GM18861 (cell line): Measurements from ENCODE around the gene TNIP3.

ENCODE experiments used
- ATAC-seq: cut with Tn5 transposase; IDR thresholded peaks from one replicate; pipeline ENCODE4 v1.9.1; 2021; ENCODE audit not compliant: unreplicated experiment

Gene TNIP3

DNA sequence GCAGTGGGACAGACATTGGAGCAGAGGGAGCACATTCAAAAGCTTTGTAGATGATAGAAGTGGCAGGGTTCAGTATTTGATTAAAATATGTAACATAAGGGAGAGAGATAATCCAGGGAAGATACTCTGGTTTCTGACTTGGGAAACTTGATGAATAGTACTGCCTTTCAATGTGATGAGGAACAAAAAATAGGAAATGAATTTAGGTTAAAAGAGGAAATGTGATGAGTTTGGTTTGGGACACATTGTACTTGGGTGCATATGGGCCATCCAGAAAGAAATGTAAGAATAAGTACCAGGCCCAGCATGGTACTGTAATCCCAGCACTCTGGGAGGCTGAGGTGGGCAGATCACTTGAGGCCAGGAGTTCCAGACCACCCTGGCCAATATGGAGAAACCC lies 70.9 kb downstream of the TNIP3 start:
- no peak for ATAC-seq

DNA sequence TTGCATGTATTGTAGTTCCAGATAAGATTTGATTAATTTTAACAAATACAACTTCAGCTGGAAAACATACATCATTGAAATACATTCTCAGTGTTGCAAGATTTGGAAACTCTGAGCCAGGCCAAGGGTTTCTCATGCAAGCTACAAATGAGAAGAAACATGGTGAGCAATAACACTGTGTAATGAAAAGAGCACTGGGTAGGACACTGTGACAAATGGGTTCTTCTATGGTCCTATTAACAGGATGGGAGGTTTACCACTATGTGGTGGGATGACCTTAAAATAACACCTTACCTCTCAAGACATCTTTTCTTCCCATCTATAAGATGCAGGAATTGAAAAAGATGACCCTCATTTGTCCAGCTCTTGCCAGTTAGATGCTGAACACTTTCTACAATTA lies 72.2 kb downstream of the TNIP3 start:
- no peak for ATAC-seq

DNA sequence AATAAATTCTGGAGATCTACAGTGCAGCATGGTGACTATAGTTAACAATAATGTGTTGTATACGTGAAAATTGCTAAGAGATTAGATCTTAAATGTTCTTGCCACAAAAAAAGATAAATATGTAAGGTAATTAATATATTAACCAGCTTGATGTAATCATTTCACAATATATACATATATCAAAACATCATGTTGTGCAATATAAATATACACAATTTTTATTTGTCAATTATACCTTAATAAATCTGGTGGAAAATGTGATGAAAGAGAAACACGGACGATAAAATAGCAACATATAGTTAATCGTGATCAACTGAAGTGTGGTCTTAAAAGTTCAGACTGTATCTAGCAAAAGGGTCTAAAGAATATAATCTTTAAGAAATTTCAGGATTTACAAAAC lies 75.3 kb downstream of the TNIP3 start:
- no peak for ATAC-seq
